Brain microvascular endothelial cell (primary cell): Measurements from ENCODE around the gene KIF18B.

Experiments used
- DNase-seq: peaks from one replicate; pipeline ENCODE4 v3.0.0-alpha.2; 2020
- H3K27ac ChIP-seq: fragments of 250-450 bp; sonication (Bioruptor Pico); 2 replicates; pipeline ENCODE4 v1.5.1; 2020; ENCODE audit warnings: mild to moderate bottlenecking, moderate library complexity
- H3K27me3 ChIP-seq: fragments of 250-450 bp; sonication (Bioruptor Pico); replicated peaks from 2 replicates; pipeline ENCODE4 v1.5.1; 2020; ENCODE audit warnings: mild to moderate bottlenecking
- H3K36me3 ChIP-seq: fragments of 250-450 bp; sonication (Bioruptor Pico); replicated peaks from 2 replicates; pipeline ENCODE4 v1.5.1; 2020; ENCODE audit warnings: mild to moderate bottlenecking
- H3K4me3 ChIP-seq: 2 replicates; pipeline ENCODE4 v1.5.1; 2011; ENCODE audit warnings: low read depth, mild to moderate bottlenecking, control low read depth, low read length, moderate library complexity
- CTCF ChIP-seq: IDR thresholded peaks from 2 replicates; pipeline ENCODE4 v1.5.1; 2011; ENCODE audit warnings: low read depth, mild to moderate bottlenecking, moderate library complexity, low read length, control low read depth, inconsistent platforms; ENCODE audit errors: missing control alignments
- in situ Hi-C: cut with HindIII; loops from 2 replicates; pipeline ENCODE4 v1.10.0; 2017; ENCODE audit warnings: low sequenced_read_pairs, low pct_ligation_motif_present

The KIF18B gene

GRCh38 chr17:44967026-44967906 lies 19.7 kb upstream of the KIF18B start:
- no peak overlapping the region for H3K4me3 ChIP-seq
- peaks cover 39% of the 10 kb centered on the region for H3K27me3 ChIP-seq
- no peak for DNase-seq
- no peak for TF ChIP-seq CTCF
- in situ Hi-C loops = no loop called here
- no peaks in the 10 kb centered on the region for H3K36me3 ChIP-seq
- H3K27ac ChIP-seq = no peak overlapping the region

- Histone ChIP-seq H3K36me3 (no peaks in the 10 kb centered on the region), H3K4me3 (no peak overlapping the region), H3K27me3 (peaks cover 39% of the 10 kb centered on the region), H3K27ac (no peak overlapping the region)
- in situ Hi-C loops = no loop called here
- TF ChIP-seq CTCF = no peak
- DNase-seq = no peak
Observed at GRCh38 chr17:44966348-44967025, 18.9 kb upstream of the KIF18B start.

- no peaks in the 10 kb centered on the region for H3K36me3 ChIP-seq
- DNase-seq = no peak
- in situ Hi-C loops = no loop called here
- TF ChIP-seq CTCF = no peak
- peaks cover 39% of the 10 kb centered on the region for H3K27me3 ChIP-seq
- H3K4me3 ChIP-seq = no peak overlapping the region
- no peak overlapping the region for H3K27ac ChIP-seq
Observed at GRCh38 chr17:44965481-44966234, 18.1 kb upstream of the KIF18B start.

- peak; percentile 43 for TF ChIP-seq CTCF
- no peak for DNase-seq
- no peak overlapping the region for H3K27ac ChIP-seq
- in situ Hi-C loops = no loop called here
- H3K27me3 ChIP-seq = peaks cover 17% of the 10 kb centered on the region
- no peaks in the 10 kb centered on the region for H3K36me3 ChIP-seq
- H3K4me3 ChIP-seq = no peak overlapping the region
Observed at GRCh38 chr17:44961921-44962350, 14.4 kb upstream of the KIF18B start.

- no peak for TF ChIP-seq CTCF
- no peak for DNase-seq
- H3K4me3 ChIP-seq = no peak overlapping the region
- no peaks in the 10 kb centered on the region for H3K36me3 ChIP-seq
- in situ Hi-C loops = no loop called here
- H3K27ac ChIP-seq = no peak overlapping the region
- peaks cover 7% of the 10 kb centered on the region for H3K27me3 ChIP-seq
Observed at GRCh38 chr17:44960691-44961090, 13.1 kb upstream of the KIF18B start.
